Measurements from ENCODE around the gene SMYD3. TPM values are rescaled to one million over a fixed set of nuclear protein-coding genes. Genes with fewer than 3 reads are reported as not detected.

Gene SMYD3
- total and polyA plus RNA-seq, 2 experiments from 2014 or later: 30.8 to 68.5 TPM

GRCh38 chr1:245937316-245938045 is 569.6 kb downstream of the SMYD3 start:
- Histone ChIP-seq H3K27ac (no peak overlapping the region), H3K79me2 (no peaks in the 10 kb centered on the region), H3K4me1 (ENCODE audit: insufficient read depth) (no peaks in the 10 kb centered on the region), H3K27me3 (no peaks in the 10 kb centered on the region), H3K4me2 (no peak overlapping the region), H3K36me3 (replicated peaks; ENCODE audit: insufficient read depth, low read depth) (no peaks in the 10 kb centered on the region), H2AFZ (no peak overlapping the region), H3K9me3 (ENCODE audit: low read depth) (no peaks in the 10 kb centered on the region), H4K20me1 (ENCODE audit: insufficient read depth, poor library complexity, severe bottlenecking) (no peaks in the 10 kb centered on the region), H3K9me2 (replicated peaks; ENCODE audit: insufficient read depth) (no peaks in the 10 kb centered on the region), H3K4me3 (no peak overlapping the region)
- DNase-seq (ENCODE audit: low spot score): no peak
- WGBS (ENCODE audit: low lambda C conversion rate, missing lambda C conversion rate): 86% methylated on average over 8 of the region's 8 CpGs
- TF ChIP-seq EZH2 (IDR thresholded peaks at IDR 0.05; ENCODE audit: borderline replicate concordance): no peak
- TF ChIP-seq EZH2phosphoT487 (IDR thresholded peaks at IDR 0.05; ENCODE audit: low read depth, severe bottlenecking, unreplicated experiment): no peak
- TF ChIP-seq, protein P1, sequence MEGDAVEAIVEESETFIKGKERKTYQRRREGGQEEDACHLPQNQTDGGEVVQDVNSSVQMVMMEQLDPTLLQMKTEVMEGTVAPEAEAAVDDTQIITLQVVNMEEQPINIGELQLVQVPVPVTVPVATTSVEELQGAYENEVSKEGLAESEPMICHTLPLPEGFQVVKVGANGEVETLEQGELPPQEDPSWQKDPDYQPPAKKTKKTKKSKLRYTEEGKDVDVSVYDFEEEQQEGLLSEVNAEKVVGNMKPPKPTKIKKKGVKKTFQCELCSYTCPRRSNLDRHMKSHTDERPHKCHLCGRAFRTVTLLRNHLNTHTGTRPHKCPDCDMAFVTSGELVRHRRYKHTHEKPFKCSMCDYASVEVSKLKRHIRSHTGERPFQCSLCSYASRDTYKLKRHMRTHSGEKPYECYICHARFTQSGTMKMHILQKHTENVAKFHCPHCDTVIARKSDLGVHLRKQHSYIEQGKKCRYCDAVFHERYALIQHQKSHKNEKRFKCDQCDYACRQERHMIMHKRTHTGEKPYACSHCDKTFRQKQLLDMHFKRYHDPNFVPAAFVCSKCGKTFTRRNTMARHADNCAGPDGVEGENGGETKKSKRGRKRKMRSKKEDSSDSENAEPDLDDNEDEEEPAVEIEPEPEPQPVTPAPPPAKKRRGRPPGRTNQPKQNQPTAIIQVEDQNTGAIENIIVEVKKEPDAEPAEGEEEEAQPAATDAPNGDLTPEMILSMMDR (IDR thresholded peaks at IDR 0.05; ENCODE audit: poor library complexity): no peak

- no peak overlapping the region for H3K4me3 ChIP-seq
- no peaks in the 10 kb centered on the region for H3K79me2 ChIP-seq
- no peaks in the 10 kb centered on the region for H3K27me3 ChIP-seq
- H3K36me3 ChIP-seq (replicated peaks; ENCODE audit: insufficient read depth, low read depth): no peaks in the 10 kb centered on the region
- no peaks in the 10 kb centered on the region for H3K9me3 ChIP-seq (ENCODE audit: low read depth)
- H3K9me2 ChIP-seq (replicated peaks; ENCODE audit: insufficient read depth): no peaks in the 10 kb centered on the region
- peak overlapping the region; percentile 13 for H3K4me2 ChIP-seq
- TF ChIP-seq EZH2phosphoT487 (IDR thresholded peaks at IDR 0.05; ENCODE audit: low read depth, severe bottlenecking, unreplicated experiment) (no peak), EZH2 (IDR thresholded peaks at IDR 0.05; ENCODE audit: borderline replicate concordance) (no peak)
- TF ChIP-seq, protein P1 (IDR thresholded peaks at IDR 0.05; ENCODE audit: poor library complexity): no peak
- peak overlapping the region; percentile 31 for H3K27ac ChIP-seq
- WGBS (ENCODE audit: low lambda C conversion rate, missing lambda C conversion rate): 84% methylated on average over 7 of the region's 7 CpGs
- DNase-seq (ENCODE audit: low spot score): no peak
- H2AFZ ChIP-seq: no peak overlapping the region
- H3K4me1 ChIP-seq (ENCODE audit: insufficient read depth): no peaks in the 10 kb centered on the region
- no peaks in the 10 kb centered on the region for H4K20me1 ChIP-seq (ENCODE audit: insufficient read depth, poor library complexity, severe bottlenecking)
Observed at GRCh38 chr1:245934409-245934808, 572.7 kb downstream of the SMYD3 start.

GRCh38 chr1:245933431-245934045 is 573.5 kb downstream of the SMYD3 start:
- Histone ChIP-seq H3K9me2 (replicated peaks; ENCODE audit: insufficient read depth) (no peaks in the 10 kb centered on the region), H3K27me3 (no peaks in the 10 kb centered on the region), H3K27ac (peak overlapping the region; percentile 31), H3K4me3 (no peak overlapping the region), H3K4me1 (ENCODE audit: insufficient read depth) (no peaks in the 10 kb centered on the region), H3K79me2 (no peaks in the 10 kb centered on the region), H4K20me1 (ENCODE audit: insufficient read depth, poor library complexity, severe bottlenecking) (no peaks in the 10 kb centered on the region), H2AFZ (peak overlapping the region; percentile 1), H3K36me3 (replicated peaks; ENCODE audit: insufficient read depth, low read depth) (no peaks in the 10 kb centered on the region), H3K4me2 (peak overlapping the region; percentile 13), H3K9me3 (ENCODE audit: low read depth) (no peaks in the 10 kb centered on the region)
- TF ChIP-seq EZH2 (IDR thresholded peaks at IDR 0.05; ENCODE audit: borderline replicate concordance) (no peak), EZH2phosphoT487 (IDR thresholded peaks at IDR 0.05; ENCODE audit: low read depth, severe bottlenecking, unreplicated experiment) (no peak)
- TF ChIP-seq, protein P1 (IDR thresholded peaks at IDR 0.05; ENCODE audit: poor library complexity): no peak
- DNase-seq (ENCODE audit: low spot score): no peak
- 30% methylated on average over 2 of the region's 2 CpGs for WGBS (ENCODE audit: low lambda C conversion rate, missing lambda C conversion rate)

Measured in hepatocyte (in vitro differentiated cells).